Measurements from ENCODE around the gene RASGEF1B.

The RASGEF1B gene

DNA sequence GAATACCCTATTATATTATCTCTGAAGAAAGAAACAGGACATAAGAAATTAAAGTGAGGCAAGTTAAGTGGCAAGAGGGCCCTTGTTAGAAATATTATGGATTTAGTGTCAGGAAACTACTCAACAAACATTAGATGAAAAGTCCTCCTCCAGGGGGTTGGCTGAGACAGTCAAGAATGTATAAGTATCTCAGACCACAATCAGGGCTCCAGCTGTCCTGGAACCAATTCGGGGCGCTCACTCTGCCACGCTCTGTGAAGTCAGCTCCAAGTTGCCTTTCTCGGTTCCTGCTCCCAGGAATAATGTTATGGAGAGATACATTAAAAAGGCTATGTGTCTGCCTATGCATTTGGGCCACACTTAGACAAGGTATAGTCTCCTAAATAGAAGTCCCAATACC, 73.3 kb downstream of the RASGEF1B start:
- no peaks in the 10 kb centered on the region for H3K4me1 ChIP-seq (ENCODE audit: control insufficient read depth in 1 of 2, insufficient read depth in 2 of 2, low read length in 2 of 2)
- WGBS (ENCODE audit: extremely low coverage, insufficient coverage, insufficient read length): no CpG with 5 or more reads among the region's 4 CpGs
- no peak overlapping the region for H3K4me3 ChIP-seq (ENCODE audit: low read depth, low read length)
- no peak overlapping the region for H3K4me2 ChIP-seq (ENCODE audit: low read length)
- H4K8ac ChIP-seq (ENCODE audit: low read depth, low read length): no peak overlapping the region
- H3K79me1 ChIP-seq (ENCODE audit: low read length): no peaks in the 10 kb centered on the region
- no peak overlapping the region for H2AFZ ChIP-seq (ENCODE audit: insufficient read depth, low read length, poor library complexity)
- H4K12ac ChIP-seq (ENCODE audit: low read depth, low read length): no peak overlapping the region
- no peak overlapping the region for H3K14ac ChIP-seq (ENCODE audit: low read length)
- no peak overlapping the region for H3K27ac ChIP-seq (ENCODE audit: low read depth, low read length)
- no peak overlapping the region for H2AK5ac ChIP-seq (ENCODE audit: low read length)
- H3K36me3 ChIP-seq (ENCODE audit: control insufficient read depth in 1 of 2, insufficient read depth in 2 of 2, low read length in 2 of 2): no peaks in the 10 kb centered on the region
- H4K91ac ChIP-seq (ENCODE audit: low read depth, low read length): no peak overlapping the region
- no peaks in the 10 kb centered on the region for H3K27me3 ChIP-seq (ENCODE audit: insufficient read depth, low read length)
- no peak overlapping the region for H2BK120ac ChIP-seq (ENCODE audit: insufficient read depth, low read length, poor library complexity)
- no peak overlapping the region for H2BK12ac ChIP-seq (ENCODE audit: low read length)
- DNase-seq: no peak
- H3K9me3 ChIP-seq (ENCODE audit: insufficient read depth, low read depth, low read length): no peaks in the 10 kb centered on the region
- no peak overlapping the region for H2BK5ac ChIP-seq (ENCODE audit: low read depth, low read length, poor library complexity)
- no peak overlapping the region for H3K9ac ChIP-seq (ENCODE audit: low read length)
- H3K4ac ChIP-seq (ENCODE audit: low read depth, low read length): no peak overlapping the region
- H3K79me2 ChIP-seq (ENCODE audit: control insufficient read depth, insufficient read depth, low read length, poor library complexity): no peaks in the 10 kb centered on the region
- H3K18ac ChIP-seq (ENCODE audit: low read length): no peak overlapping the region
- H3K23ac ChIP-seq (ENCODE audit: low read length): no peak overlapping the region

DNA sequence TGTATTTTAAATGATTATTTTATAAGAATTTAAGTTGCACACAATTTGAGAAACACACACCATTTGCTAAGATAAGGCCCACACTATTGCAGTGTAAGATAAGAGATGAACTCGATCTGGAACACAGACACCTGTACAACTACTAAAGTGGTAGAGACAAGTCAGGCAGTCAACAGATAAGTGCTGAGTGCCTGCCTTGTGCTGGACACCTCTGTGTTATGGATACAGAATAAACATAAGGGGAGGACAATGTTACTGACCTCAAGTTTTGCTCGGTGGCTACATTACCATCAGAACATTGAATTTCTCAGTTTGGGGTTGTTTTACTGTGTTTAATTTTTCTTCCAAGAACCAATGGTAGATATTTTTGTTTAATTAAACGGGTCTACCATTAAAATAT, 74.1 kb downstream of the RASGEF1B start:
- H4K8ac ChIP-seq (ENCODE audit: low read depth, low read length): no peak overlapping the region
- no peak overlapping the region for H3K9ac ChIP-seq (ENCODE audit: low read length)
- no peaks in the 10 kb centered on the region for H3K27me3 ChIP-seq (ENCODE audit: insufficient read depth, low read length)
- peak in 1 of 2 donors; percentile 24 for DNase-seq
- no peak overlapping the region for H3K14ac ChIP-seq (ENCODE audit: low read length)
- H3K4ac ChIP-seq (ENCODE audit: low read depth, low read length): no peak overlapping the region
- no peak overlapping the region for H2AFZ ChIP-seq (ENCODE audit: insufficient read depth, low read length, poor library complexity)
- no peak overlapping the region for H3K4me3 ChIP-seq (ENCODE audit: low read depth, low read length)
- no peak overlapping the region for H4K91ac ChIP-seq (ENCODE audit: low read depth, low read length)
- no peak overlapping the region for H2BK12ac ChIP-seq (ENCODE audit: low read length)
- H2BK120ac ChIP-seq (ENCODE audit: insufficient read depth, low read length, poor library complexity): no peak overlapping the region
- no peaks in the 10 kb centered on the region for H3K36me3 ChIP-seq (ENCODE audit: control insufficient read depth in 1 of 2, insufficient read depth in 2 of 2, low read length in 2 of 2)
- H3K9me3 ChIP-seq (ENCODE audit: insufficient read depth, low read depth, low read length): no peaks in the 10 kb centered on the region
- H3K23ac ChIP-seq (ENCODE audit: low read length): no peak overlapping the region
- H3K18ac ChIP-seq (ENCODE audit: low read length): no peak overlapping the region
- no CpG with 5 or more reads among the region's 3 CpGs for WGBS (ENCODE audit: extremely low coverage, insufficient coverage, insufficient read length)
- no peak overlapping the region for H2AK5ac ChIP-seq (ENCODE audit: low read length)
- no peaks in the 10 kb centered on the region for H3K79me1 ChIP-seq (ENCODE audit: low read length)
- no peak overlapping the region for H3K27ac ChIP-seq (ENCODE audit: low read depth, low read length)
- no peak overlapping the region for H2BK5ac ChIP-seq (ENCODE audit: low read depth, low read length, poor library complexity)
- no peak overlapping the region for H4K12ac ChIP-seq (ENCODE audit: low read depth, low read length)
- no peaks in the 10 kb centered on the region for H3K79me2 ChIP-seq (ENCODE audit: control insufficient read depth, insufficient read depth, low read length, poor library complexity)
- H3K4me2 ChIP-seq (ENCODE audit: low read length): no peak overlapping the region
- no peaks in the 10 kb centered on the region for H3K4me1 ChIP-seq (ENCODE audit: control insufficient read depth in 1 of 2, insufficient read depth in 2 of 2, low read length in 2 of 2)

DNA sequence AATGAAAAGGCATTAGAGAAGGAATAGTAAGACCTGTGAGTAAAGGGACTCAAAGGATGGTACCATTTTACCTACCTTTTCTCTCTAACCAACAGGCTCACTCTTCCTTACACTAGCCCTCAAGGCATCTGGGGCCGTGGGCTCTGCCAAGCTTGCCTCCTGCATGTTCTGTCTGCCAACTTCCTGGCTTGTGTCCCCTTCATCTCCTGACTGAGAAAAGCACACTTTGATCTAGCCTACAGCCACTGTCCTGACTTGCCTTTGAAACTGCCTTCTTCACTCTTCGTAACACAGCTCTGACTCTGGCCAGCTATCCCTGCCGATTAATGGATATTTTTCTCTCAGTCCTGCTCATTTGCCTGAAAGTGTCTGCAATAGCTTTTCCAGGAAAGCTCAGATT, 76.5 kb downstream of the RASGEF1B start:
- Histone ChIP-seq H3K27me3 (ENCODE audit: insufficient read depth, low read length) (no peaks in the 10 kb centered on the region), H3K14ac (ENCODE audit: low read length) (no peak overlapping the region), H4K12ac (ENCODE audit: low read depth, low read length) (no peak overlapping the region), H3K4me3 (ENCODE audit: low read depth, low read length) (no peak overlapping the region), H3K4me2 (ENCODE audit: low read length) (no peak overlapping the region), H3K79me1 (ENCODE audit: low read length) (no peaks in the 10 kb centered on the region), H2BK120ac (ENCODE audit: insufficient read depth, low read length, poor library complexity) (no peak overlapping the region), H3K9me3 (ENCODE audit: insufficient read depth, low read depth, low read length) (no peaks in the 10 kb centered on the region), H3K4ac (ENCODE audit: low read depth, low read length) (no peak overlapping the region), H2AFZ (ENCODE audit: insufficient read depth, low read length, poor library complexity) (no peak overlapping the region), H2BK12ac (ENCODE audit: low read length) (no peak overlapping the region), H2AK5ac (ENCODE audit: low read length) (no peak overlapping the region), H3K27ac (ENCODE audit: low read depth, low read length) (no peak overlapping the region), H3K23ac (ENCODE audit: low read length) (no peak overlapping the region), H2BK5ac (ENCODE audit: low read depth, low read length, poor library complexity) (no peak overlapping the region), H4K91ac (ENCODE audit: low read depth, low read length) (no peak overlapping the region), H3K36me3 (ENCODE audit: control insufficient read depth in 1 of 2, insufficient read depth in 2 of 2, low read length in 2 of 2) (no peaks in the 10 kb centered on the region), H4K8ac (ENCODE audit: low read depth, low read length) (no peak overlapping the region), H3K18ac (ENCODE audit: low read length) (no peak overlapping the region), H3K79me2 (ENCODE audit: control insufficient read depth, insufficient read depth, low read length, poor library complexity) (no peaks in the 10 kb centered on the region), H3K4me1 (ENCODE audit: control insufficient read depth in 1 of 2, insufficient read depth in 2 of 2, low read length in 2 of 2) (no peaks in the 10 kb centered on the region), H3K9ac (ENCODE audit: low read length) (no peak overlapping the region)
- WGBS (ENCODE audit: extremely low coverage, insufficient coverage, insufficient read length): no CpG with 5 or more reads among the region's 3 CpGs
- DNase-seq: no peak

DNA sequence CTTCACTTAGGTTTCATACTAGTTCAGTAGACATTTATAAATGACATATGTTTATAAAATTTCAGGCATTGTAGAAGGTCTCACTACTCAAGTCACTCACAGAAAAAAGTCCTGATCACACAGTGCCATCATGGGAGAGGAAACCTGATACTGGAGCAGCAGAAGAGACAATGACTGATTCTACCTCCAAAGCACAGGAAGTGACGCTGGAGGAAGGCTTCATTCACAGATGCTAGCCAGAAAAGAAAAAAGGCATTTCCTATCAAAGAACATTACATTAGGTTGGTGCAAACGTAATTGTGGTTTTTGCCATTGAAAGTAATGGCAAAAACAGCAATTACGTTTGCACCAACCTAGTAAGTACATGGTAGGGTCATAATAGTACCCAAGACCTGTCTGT, 79.5 kb downstream of the RASGEF1B start:
- no peak overlapping the region for H2AFZ ChIP-seq (ENCODE audit: insufficient read depth, low read length, poor library complexity)
- no peaks in the 10 kb centered on the region for H3K79me1 ChIP-seq (ENCODE audit: low read length)
- no peak overlapping the region for H3K14ac ChIP-seq (ENCODE audit: low read length)
- H3K4ac ChIP-seq (ENCODE audit: low read depth, low read length): no peak overlapping the region
- H2BK120ac ChIP-seq (ENCODE audit: insufficient read depth, low read length, poor library complexity): no peak overlapping the region
- H3K9me3 ChIP-seq (ENCODE audit: insufficient read depth, low read depth, low read length): no peaks in the 10 kb centered on the region
- H4K8ac ChIP-seq (ENCODE audit: low read depth, low read length): no peak overlapping the region
- H2BK12ac ChIP-seq (ENCODE audit: low read length): no peak overlapping the region
- no peaks in the 10 kb centered on the region for H3K27me3 ChIP-seq (ENCODE audit: insufficient read depth, low read length)
- H3K4me2 ChIP-seq (ENCODE audit: low read length): no peak overlapping the region
- no peaks in the 10 kb centered on the region for H3K4me1 ChIP-seq (ENCODE audit: control insufficient read depth in 1 of 2, insufficient read depth in 2 of 2, low read length in 2 of 2)
- no peak overlapping the region for H3K4me3 ChIP-seq (ENCODE audit: low read depth, low read length)
- H4K12ac ChIP-seq (ENCODE audit: low read depth, low read length): no peak overlapping the region
- H3K23ac ChIP-seq (ENCODE audit: low read length): no peak overlapping the region
- H4K91ac ChIP-seq (ENCODE audit: low read depth, low read length): no peak overlapping the region
- H3K27ac ChIP-seq (ENCODE audit: low read depth, low read length): no peak overlapping the region
- H3K79me2 ChIP-seq (ENCODE audit: control insufficient read depth, insufficient read depth, low read length, poor library complexity): no peaks in the 10 kb centered on the region
- H2BK5ac ChIP-seq (ENCODE audit: low read depth, low read length, poor library complexity): no peak overlapping the region
- no peak overlapping the region for H3K9ac ChIP-seq (ENCODE audit: low read length)
- H3K36me3 ChIP-seq (ENCODE audit: control insufficient read depth in 1 of 2, insufficient read depth in 2 of 2, low read length in 2 of 2): no peaks in the 10 kb centered on the region
- H2AK5ac ChIP-seq (ENCODE audit: low read length): no peak overlapping the region
- WGBS (ENCODE audit: extremely low coverage, insufficient coverage, insufficient read length): no CpG with 5 or more reads among the region's 3 CpGs
- DNase-seq: no peak
- H3K18ac ChIP-seq (ENCODE audit: low read length): no peak overlapping the region

Measured in trophoblast cell (in vitro differentiated cells and primary cell).